Breast epithelium (tissue), 4 donors: ENCODE results near the gene WDR18. TPM values are rescaled to one million over a fixed set of nuclear protein-coding genes. Genes with fewer than 3 reads are reported as not detected.
"Not testable (repeated sequence)": the region's sequence is repeated elsewhere in the genome, so short reads cannot be mapped to it uniquely, and the experiment has no call there.

Experiments used
- DNase-seq, 2 donors: peaks; one replicate each; pipeline ENCODE4 v3.0.0-alpha.2; 2019; ENCODE audit warnings: low spot score in 2 of 2
- H3K27ac ChIP-seq, 2 donors: fragments of 200-600 bp; sonication (generic) in 1 of 2; one replicate each; pipeline ENCODE4 v1.5.1; 2016 to 2019; ENCODE audit warnings: mild to moderate bottlenecking in 1 of 2
- H3K27me3 ChIP-seq, 2 donors: fragments of 200-600 bp; sonication (generic) in 1 of 2; one replicate each; pipeline versions ENCODE4 v1.5.1 to v1.6.0; 2017 to 2019; ENCODE audit warnings: control low read depth in 1 of 2, mild to moderate bottlenecking in 1 of 2
- H3K36me3 ChIP-seq: fragments of 200-600 bp; one replicate; pipeline ENCODE4 v1.5.1; 2019
- H3K4me1 ChIP-seq, 2 donors: fragments of 200-600 bp; sonication (generic); one replicate each; pipeline ENCODE4 v1.5.1; 2016 to 2019; ENCODE audit warnings: control low read depth in 1 of 2
- H3K4me3 ChIP-seq, 3 donors: fragments of 200-600 bp; sonication (generic); 1 replicate in 2 of 3; 2 replicates in 1 of 3; pipeline ENCODE4 v1.5.1; 2016 to 2019; ENCODE audit warnings: mild to moderate bottlenecking in 3 of 3, moderate library complexity in 2 of 3
- H3K9me3 ChIP-seq, 2 donors: fragments of 200-600 bp; sonication (generic) in 1 of 2; one replicate each; pipeline ENCODE4 v1.5.1; 2016 to 2019; ENCODE audit warnings: control low read depth in 1 of 2
- POLR2A ChIP-seq: fragments of 450-650 bp; IDR thresholded peaks from one replicate; pipeline ENCODE4 v1.6.1; 2016; ENCODE audit warnings: antibody characterized with exemption, mild to moderate bottlenecking, moderate library complexity
- POLR2AphosphoS5 ChIP-seq, 3 donors: sonication (generic); formaldehyde crosslinking; IDR thresholded peaks; one replicate each; pipeline ENCODE4 v1.6.1; 2017; ENCODE audit warnings: antibody characterized with exemption in 3 of 3
- intact Hi-C: fragments of 100-400 bp; cut with DNase I; formaldehyde crosslinking; loops from one replicate; pipeline ENCODE4 v1.15.1; 2023; ENCODE audit warnings: low total_unique reads
- total RNA-seq, 3 donors: library from RNA; depleted of rRNA; stranded (reverse); fragments of >200 nt; gene quantifications; one replicate each; pipeline ENCODE4 v1.1.0, GENCODE V29; 2016
- TF ChIP-seq, protein P1 (sequence below), 3 donors: fragments of 450-650 bp; IDR thresholded peaks; one replicate each; pipeline ENCODE4 v1.5.1; 2016 to 2017; ENCODE audit warnings: antibody characterized with exemption in 3 of 3, mild to moderate bottlenecking in 3 of 3, moderate library complexity in 3 of 3

WDR18 gene
- total RNA-seq, 3 donors from 2014 or later = 19.2 to 69.2 (median 49.8) TPM

DNA sequence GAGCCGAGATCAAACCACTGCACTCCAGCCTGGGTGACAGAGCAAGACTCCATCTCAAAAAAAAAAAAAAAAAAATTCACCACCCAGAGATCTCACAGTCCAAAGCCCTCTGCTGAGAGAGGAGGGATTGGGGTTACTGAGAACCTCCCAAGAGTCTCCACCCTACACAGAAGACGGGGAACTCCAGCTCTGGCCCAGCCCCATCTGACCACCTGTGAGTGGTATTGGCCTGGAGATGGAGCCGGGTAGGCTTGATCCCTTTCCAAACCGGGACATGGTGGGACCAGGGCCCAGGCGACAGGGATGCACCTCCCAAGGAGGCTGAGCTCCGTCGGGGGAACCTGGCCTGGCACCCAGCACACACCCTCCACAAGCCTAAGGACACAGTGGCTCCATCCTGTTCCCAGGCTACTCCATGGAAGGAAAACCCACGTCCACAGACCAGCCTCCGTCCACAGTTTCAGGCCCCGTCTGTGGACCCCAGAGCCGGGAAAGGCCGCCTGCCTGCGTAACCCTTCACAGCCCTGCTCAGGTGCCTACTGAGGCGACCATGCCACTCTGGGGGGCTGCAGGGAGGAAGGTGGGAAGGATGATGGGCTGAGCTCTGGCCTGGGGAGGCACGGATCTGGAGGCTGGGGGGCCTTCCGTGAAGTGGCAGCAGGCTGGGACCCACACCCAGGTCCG, 34.9 kb downstream of the WDR18 start:
- H3K9me3 ChIP-seq = no peaks in the 10 kb centered on the region
- no peak for DNase-seq
- peak overlapping the region; percentile 92 to 97 (median 93) for H3K4me3 ChIP-seq
- TF ChIP-seq, protein P1, sequence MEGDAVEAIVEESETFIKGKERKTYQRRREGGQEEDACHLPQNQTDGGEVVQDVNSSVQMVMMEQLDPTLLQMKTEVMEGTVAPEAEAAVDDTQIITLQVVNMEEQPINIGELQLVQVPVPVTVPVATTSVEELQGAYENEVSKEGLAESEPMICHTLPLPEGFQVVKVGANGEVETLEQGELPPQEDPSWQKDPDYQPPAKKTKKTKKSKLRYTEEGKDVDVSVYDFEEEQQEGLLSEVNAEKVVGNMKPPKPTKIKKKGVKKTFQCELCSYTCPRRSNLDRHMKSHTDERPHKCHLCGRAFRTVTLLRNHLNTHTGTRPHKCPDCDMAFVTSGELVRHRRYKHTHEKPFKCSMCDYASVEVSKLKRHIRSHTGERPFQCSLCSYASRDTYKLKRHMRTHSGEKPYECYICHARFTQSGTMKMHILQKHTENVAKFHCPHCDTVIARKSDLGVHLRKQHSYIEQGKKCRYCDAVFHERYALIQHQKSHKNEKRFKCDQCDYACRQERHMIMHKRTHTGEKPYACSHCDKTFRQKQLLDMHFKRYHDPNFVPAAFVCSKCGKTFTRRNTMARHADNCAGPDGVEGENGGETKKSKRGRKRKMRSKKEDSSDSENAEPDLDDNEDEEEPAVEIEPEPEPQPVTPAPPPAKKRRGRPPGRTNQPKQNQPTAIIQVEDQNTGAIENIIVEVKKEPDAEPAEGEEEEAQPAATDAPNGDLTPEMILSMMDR (IDR thresholded peaks at IDR 0.05) = no peak
- TF ChIP-seq POLR2AphosphoS5 (IDR thresholded peaks at IDR 0.05) = no peak
- TF ChIP-seq POLR2A = no peak
- intact Hi-C loops = loop anchor here (10.0 kb wide), 1 partner anchor 206 kb away; no protein-coding TSS in a partner anchor
- H3K27ac ChIP-seq = no peak overlapping the region
- H3K27me3 ChIP-seq = no peaks in the 10 kb centered on the region
- peaks cover 16 to 46% of the 10 kb centered on the region in 2 donors for H3K4me1 ChIP-seq
- H3K36me3 ChIP-seq = no peaks in the 10 kb centered on the region

DNA sequence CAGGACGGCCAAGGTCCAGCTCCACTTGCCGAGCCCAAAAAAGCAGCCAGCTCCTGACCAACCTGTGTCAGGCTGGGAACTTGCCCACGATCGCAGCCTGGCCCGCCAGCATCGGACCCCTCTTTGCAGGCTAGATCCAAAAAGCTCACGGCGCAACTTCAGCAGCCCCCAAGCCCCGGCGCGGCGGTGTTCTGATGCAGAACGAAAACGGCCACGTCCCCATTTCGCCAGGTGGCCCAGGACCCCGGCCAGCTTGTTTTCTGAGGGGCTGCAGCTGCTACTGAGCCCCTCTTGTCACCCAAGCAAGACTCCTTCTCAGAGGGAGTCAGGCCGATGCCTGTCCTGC, 35.4 kb downstream of the WDR18 start:
- Histone ChIP-seq H3K27ac (peak overlapping the region; percentile 96), H3K9me3 (no peaks in the 10 kb centered on the region), H3K4me3 (peak overlapping the region; percentile 92 to 97 (median 93)), H3K27me3 (no peaks in the 10 kb centered on the region), H3K4me1 (peaks cover 16 to 46% of the 10 kb centered on the region in 2 donors), H3K36me3 (no peaks in the 10 kb centered on the region)
- intact Hi-C loops = loop anchor here (10.0 kb wide), 1 partner anchor 205 kb away; no protein-coding TSS in a partner anchor
- TF ChIP-seq POLR2AphosphoS5 (IDR thresholded peaks at IDR 0.05) (no peak), POLR2A (no peak)
- TF ChIP-seq, protein P1 (IDR thresholded peaks at IDR 0.05) = no peak
- DNase-seq = no peak

DNA sequence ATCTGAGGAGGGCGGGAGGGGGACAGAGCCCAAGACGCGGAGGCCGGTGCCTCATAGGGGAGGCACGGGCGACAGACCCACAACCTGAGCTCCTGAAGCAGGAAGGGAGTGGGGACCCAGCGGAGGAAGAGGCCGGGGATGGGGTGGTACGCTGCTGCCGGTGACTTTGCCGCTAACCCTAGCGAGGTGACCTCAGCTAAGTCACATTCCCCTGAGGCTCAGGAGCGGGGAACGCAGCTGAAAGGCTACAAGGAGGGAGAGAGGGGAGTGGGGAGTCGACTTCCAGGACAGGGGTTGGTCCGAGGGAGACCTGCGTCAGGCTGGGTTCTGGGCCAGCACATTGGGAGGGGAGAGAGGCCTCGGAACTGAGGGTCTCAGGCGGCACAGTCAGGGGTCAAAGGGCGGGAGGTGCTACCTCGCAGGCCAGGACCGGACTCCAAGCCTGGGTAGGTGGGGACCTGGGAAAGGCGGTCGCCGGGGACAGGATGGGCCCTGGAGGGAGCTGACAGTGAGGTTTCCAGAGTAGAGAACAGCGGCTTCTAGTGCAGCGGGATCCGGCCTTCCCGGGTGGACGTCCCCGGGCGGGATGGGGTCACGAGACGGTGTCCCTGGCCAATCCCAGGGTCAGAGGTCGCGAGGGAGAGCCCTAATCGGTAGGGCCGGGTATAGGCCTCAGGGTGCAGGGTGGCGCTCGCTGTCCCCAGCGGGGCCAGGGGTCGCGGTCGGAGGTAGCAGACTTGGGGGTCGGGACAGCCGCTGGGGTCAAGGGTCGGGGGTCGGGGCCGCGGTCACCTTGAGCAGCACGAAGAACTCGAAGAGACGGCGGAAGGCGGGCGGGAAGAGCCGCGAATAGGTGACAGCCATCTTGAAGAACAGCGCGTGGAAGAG, 36.1 kb downstream of the WDR18 start:
- peak overlapping the region; percentile 96 for H3K27ac ChIP-seq
- H3K9me3 ChIP-seq = no peaks in the 10 kb centered on the region
- no peak for DNase-seq
- no peaks in the 10 kb centered on the region for H3K27me3 ChIP-seq
- H3K4me1 ChIP-seq = peaks cover 16 to 46% of the 10 kb centered on the region in 2 donors
- intact Hi-C loops = loop anchor here (10.0 kb wide), 1 partner anchor 205 kb away; no protein-coding TSS in a partner anchor
- peak overlapping the region; percentile 92 to 97 (median 93) for H3K4me3 ChIP-seq
- H3K36me3 ChIP-seq = no peaks in the 10 kb centered on the region
- TF ChIP-seq POLR2AphosphoS5 (IDR thresholded peaks at IDR 0.05) = no peak
- TF ChIP-seq, protein P1 (IDR thresholded peaks at IDR 0.05) = no peak
- no peak for TF ChIP-seq POLR2A

DNA sequence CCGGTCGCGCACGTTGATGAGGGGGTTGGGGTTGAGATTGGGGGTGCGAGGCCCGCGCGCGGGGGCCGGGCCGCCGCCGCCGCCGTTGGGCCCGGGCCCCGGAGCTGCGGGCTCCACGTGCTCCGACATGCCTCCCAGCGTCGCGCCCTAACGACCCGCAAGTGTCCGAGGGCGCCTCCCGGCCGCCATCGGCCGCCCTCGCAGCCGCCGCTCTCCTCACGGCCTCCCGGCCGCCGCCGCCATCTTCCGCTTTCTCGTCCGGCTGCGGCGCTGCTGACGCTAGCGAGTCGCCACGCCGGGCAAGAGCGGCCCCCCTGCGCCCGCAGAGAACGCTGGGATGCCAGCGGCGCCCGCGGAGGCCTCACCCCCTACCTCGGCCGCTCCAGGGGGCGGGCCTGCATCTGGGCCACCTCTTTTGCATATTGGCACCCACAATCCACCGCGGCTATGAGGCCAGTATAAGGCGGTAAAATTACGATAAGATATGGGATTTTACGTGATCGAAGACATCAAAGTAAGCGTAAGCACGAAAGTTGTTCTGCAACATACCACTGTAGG, 36.8 kb downstream of the WDR18 start, which contains the start of gene TMEM259:
TSS of gene TMEM259 (minus strand) at position 256 of the 558 bp plus-strand sequence. CDS start at position 129, 127 bp downstream.
- Histone ChIP-seq H3K9me3 (no peaks in the 10 kb centered on the region), H3K36me3 (no peaks in the 10 kb centered on the region), H3K4me3 (peak within 1 kb of the TSS; percentile 92 to 97 (median 93)), H3K4me1 (peaks cover 16 to 41% of the 10 kb centered on the region in 2 donors), H3K27ac (peak within 1 kb of the TSS; percentile 96), H3K27me3 (no peaks in the 10 kb centered on the region)
- peak; percentile 97 for DNase-seq
- intact Hi-C loops = no loop called here
- peak in 1 of 3 donors; percentile 78 for TF ChIP-seq POLR2AphosphoS5 (IDR thresholded peaks at IDR 0.05)
- TF ChIP-seq, protein P1 (IDR thresholded peaks at IDR 0.05) = no peak
- TF ChIP-seq POLR2A = no peak

DNA sequence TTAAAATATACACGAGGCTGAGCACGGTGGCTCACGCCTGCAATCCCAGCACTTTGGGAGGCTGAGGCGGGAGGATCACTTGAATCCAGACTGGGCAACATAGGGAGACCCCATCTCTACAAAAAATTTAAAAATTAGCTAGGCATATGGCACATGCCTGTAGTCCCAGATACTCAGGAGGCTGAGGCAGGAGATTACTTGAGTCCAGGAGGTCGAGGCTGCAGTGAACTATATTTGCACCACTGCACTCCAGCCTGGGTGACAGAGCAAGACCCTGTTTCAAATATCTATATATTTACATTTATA, 39.7 kb downstream of the WDR18 start:
- H3K4me3 ChIP-seq, H3K27ac ChIP-seq, H3K27me3 ChIP-seq, H3K36me3 ChIP-seq, H3K9me3 ChIP-seq, intact Hi-C loops, DNase-seq: not testable (repeated sequence)
- H3K4me1 ChIP-seq = peaks cover 11 to 13% of the 10 kb centered on the region in 2 donors

DNA sequence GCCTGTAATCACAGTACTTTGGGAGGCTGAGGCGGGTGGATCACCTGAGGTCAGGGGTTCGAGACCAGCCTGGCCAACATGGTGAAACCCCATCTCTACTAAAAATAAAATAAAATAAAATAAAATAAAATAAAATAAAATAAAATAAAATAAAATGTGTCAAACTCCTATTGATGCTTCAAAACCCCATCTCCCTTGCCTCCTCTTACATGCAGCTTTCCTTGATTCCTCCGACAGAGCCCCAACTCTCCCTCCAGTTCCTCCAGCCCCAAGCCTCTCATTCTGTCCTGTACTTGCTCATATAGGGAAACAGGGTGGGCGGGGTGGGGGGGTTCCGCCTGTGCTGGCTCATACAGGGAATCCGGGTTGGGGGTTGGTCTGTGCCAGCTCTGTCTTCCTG, 40.9 kb downstream of the WDR18 start:
- intact Hi-C loops = loop anchor here (5.0 kb wide), 1 partner anchor 77 kb away; the partner anchor contains the start of gene GPX4
- peak overlapping the region in 1 of 2 donors; percentile 99 for H3K27ac ChIP-seq

More for the DNA sequence above, 40.9 kb downstream of the WDR18 start:
- not testable (repeated sequence) for DNase-seq, H3K36me3 ChIP-seq, H3K4me1 ChIP-seq, H3K4me3 ChIP-seq, H3K9me3 ChIP-seq, H3K27me3 ChIP-seq
